ENCODE results near the gene SMCR8. TPM values are rescaled to one million over a fixed set of nuclear protein-coding genes. Genes with fewer than 3 reads are reported as not detected.

Gene SMCR8
- total and polyA plus RNA-seq, 2 of the 13 experiments (the other 11 are each of a cell fraction or from before 2014, with no cell fraction given), result 7.6 to 11.8 TPM

DNA sequence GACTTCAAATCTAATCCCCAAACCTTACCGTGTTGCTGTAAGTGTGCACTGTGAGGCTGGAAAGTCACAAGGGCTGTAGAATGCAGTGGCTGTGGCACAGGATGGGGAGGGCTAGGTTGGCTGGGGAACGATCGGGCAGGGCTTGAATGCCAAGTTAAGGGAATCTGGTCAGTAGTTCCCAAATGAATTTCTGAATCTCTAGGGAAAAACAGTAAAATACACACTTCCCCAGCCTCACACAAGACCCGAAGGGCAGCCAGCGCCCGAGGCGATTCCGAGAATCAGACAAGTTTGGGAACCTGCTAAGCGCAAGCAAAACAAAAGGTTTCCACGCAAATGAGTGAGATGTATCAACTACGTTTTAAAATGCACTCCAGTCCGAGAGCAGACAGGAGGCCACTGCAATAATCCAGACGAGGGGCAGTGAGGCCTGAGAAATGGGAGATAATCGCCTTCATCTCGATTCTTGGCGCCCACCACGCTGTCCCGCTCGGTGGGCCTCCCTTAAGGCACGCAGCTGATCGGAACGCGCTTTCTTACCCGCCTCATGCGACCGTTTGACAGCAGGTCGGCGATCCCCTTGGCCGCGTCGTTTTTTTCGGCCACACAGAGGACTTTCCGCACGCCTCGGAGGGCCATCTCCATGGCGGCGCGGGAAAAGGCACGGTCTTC, 898 bp upstream of the SMCR8 start (continued):
- TF ChIP-seq ZSCAN30 (CRISPR knock-in tag; IDR thresholded peaks at IDR 0.05) (no peak), ZSCAN12 (CRISPR knock-in tag; IDR thresholded peaks at IDR 0.05) (no peak), NFE2L2 (IDR thresholded peaks at IDR 0.05; ENCODE audit: low read length) (no peak), ZNF446 (CRISPR knock-in tag; IDR thresholded peaks at IDR 0.05) (0 out of 2 replicates have a peak, but pooled peaks have one; percentile 30), ZNF441 (CRISPR knock-in tag; IDR thresholded peaks at IDR 0.05; ENCODE audit: borderline replicate concordance) (no peak; the same call in 1 of the 2 replicates), ZNF670 (CRISPR knock-in tag; IDR thresholded peaks at IDR 0.05; ENCODE audit: borderline replicate concordance) (0 out of 2 replicates have a peak, but pooled peaks have one; percentile 47), ZNF703 (CRISPR knock-in tag; IDR thresholded peaks at IDR 0.05; ENCODE audit: borderline replicate concordance) (no peak), ZNF207 (IDR thresholded peaks at IDR 0.05; ENCODE audit: borderline replicate concordance) (no peak), RNF2 (conservative IDR thresholded peaks at IDR 0.05; ENCODE audit: low read depth) (no peak; the same call in 1 of the 2 replicates), ZNF772 (CRISPR knock-in tag; IDR thresholded peaks at IDR 0.05) (no peak; the same call in 1 of the 2 replicates), SMC3 (IDR thresholded peaks at IDR 0.05; ENCODE audit: low read length) (no peak), ZNF839 (CRISPR knock-in tag; IDR thresholded peaks at IDR 0.05; ENCODE audit: borderline replicate concordance) (no peak), SOX5 (CRISPR knock-in tag; IDR thresholded peaks at IDR 0.05; ENCODE audit: borderline replicate concordance) (no peak), ZFAT (CRISPR knock-in tag; conservative IDR thresholded peaks at IDR 0.05) (0 out of 2 replicates have a peak, but pooled peaks have one; percentile 29), ZEB1 (IDR thresholded peaks at IDR 0.05; ENCODE audit: insufficient replicate concordance, low read depth) (no peak), ZBTB7B (CRISPR knock-in tag; IDR thresholded peaks at IDR 0.05) (no peak), HOXA5 (CRISPR knock-in tag; IDR thresholded peaks at IDR 0.05) (no peak; the same call in 1 of the 2 replicates), ESRRA (CRISPR knock-in tag; IDR thresholded peaks at IDR 0.05; ENCODE audit: low read depth) (0 out of 2 replicates have a peak, but pooled peaks have one; percentile 17), NCOA1 (CRISPR knock-in tag; IDR thresholded peaks at IDR 0.05) (peak; percentile 87), ZFP36L1 (CRISPR knock-in tag; IDR thresholded peaks at IDR 0.05) (no peak), SOX13 (IDR thresholded peaks at IDR 0.05) (no peak), SOX13 (CRISPR knock-in tag; conservative IDR thresholded peaks at IDR 0.05 in 1 of 2, IDR thresholded peaks at IDR 0.05 in 1 of 2) (no peak), ZNF20 (CRISPR knock-in tag; IDR thresholded peaks at IDR 0.05) (0 out of 2 replicates have a peak, but pooled peaks have one; percentile 13), ELF4 (CRISPR knock-in tag; IDR thresholded peaks at IDR 0.05; ENCODE audit: borderline replicate concordance) (no peak)
- TF ChIP-seq, protein P1, sequence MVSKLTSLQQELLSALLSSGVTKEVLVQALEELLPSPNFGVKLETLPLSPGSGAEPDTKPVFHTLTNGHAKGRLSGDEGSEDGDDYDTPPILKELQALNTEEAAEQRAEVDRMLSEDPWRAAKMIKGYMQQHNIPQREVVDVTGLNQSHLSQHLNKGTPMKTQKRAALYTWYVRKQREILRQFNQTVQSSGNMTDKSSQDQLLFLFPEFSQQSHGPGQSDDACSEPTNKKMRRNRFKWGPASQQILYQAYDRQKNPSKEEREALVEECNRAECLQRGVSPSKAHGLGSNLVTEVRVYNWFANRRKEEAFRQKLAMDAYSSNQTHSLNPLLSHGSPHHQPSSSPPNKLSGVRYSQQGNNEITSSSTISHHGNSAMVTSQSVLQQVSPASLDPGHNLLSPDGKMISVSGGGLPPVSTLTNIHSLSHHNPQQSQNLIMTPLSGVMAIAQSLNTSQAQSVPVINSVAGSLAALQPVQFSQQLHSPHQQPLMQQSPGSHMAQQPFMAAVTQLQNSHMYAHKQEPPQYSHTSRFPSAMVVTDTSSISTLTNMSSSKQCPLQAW (CRISPR knock-in tag; IDR thresholded peaks at IDR 0.05), result no peak
- TF ChIP-seq, protein P2, sequence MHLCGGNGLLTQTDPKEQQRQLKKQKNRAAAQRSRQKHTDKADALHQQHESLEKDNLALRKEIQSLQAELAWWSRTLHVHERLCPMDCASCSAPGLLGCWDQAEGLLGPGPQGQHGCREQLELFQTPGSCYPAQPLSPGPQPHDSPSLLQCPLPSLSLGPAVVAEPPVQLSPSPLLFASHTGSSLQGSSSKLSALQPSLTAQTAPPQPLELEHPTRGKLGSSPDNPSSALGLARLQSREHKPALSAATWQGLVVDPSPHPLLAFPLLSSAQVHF (CRISPR knock-in tag; IDR thresholded peaks at IDR 0.05), result no peak
- TF ChIP-seq, protein P3, sequence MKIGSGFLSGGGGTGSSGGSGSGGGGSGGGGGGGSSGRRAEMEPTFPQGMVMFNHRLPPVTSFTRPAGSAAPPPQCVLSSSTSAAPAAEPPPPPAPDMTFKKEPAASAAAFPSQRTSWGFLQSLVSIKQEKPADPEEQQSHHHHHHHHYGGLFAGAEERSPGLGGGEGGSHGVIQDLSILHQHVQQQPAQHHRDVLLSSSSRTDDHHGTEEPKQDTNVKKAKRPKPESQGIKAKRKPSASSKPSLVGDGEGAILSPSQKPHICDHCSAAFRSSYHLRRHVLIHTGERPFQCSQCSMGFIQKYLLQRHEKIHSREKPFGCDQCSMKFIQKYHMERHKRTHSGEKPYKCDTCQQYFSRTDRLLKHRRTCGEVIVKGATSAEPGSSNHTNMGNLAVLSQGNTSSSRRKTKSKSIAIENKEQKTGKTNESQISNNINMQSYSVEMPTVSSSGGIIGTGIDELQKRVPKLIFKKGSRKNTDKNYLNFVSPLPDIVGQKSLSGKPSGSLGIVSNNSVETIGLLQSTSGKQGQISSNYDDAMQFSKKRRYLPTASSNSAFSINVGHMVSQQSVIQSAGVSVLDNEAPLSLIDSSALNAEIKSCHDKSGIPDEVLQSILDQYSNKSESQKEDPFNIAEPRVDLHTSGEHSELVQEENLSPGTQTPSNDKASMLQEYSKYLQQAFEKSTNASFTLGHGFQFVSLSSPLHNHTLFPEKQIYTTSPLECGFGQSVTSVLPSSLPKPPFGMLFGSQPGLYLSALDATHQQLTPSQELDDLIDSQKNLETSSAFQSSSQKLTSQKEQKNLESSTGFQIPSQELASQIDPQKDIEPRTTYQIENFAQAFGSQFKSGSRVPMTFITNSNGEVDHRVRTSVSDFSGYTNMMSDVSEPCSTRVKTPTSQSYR (CRISPR knock-in tag; IDR thresholded peaks at IDR 0.05; ENCODE audit: borderline replicate concordance), result no peak
